ENCODE results near the gene COPA.

GRCh38 chr1:160353223-160353622 is 10.2 kb upstream of the COPA start:
- TF ChIP-seq, protein P1, sequence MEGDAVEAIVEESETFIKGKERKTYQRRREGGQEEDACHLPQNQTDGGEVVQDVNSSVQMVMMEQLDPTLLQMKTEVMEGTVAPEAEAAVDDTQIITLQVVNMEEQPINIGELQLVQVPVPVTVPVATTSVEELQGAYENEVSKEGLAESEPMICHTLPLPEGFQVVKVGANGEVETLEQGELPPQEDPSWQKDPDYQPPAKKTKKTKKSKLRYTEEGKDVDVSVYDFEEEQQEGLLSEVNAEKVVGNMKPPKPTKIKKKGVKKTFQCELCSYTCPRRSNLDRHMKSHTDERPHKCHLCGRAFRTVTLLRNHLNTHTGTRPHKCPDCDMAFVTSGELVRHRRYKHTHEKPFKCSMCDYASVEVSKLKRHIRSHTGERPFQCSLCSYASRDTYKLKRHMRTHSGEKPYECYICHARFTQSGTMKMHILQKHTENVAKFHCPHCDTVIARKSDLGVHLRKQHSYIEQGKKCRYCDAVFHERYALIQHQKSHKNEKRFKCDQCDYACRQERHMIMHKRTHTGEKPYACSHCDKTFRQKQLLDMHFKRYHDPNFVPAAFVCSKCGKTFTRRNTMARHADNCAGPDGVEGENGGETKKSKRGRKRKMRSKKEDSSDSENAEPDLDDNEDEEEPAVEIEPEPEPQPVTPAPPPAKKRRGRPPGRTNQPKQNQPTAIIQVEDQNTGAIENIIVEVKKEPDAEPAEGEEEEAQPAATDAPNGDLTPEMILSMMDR (IDR thresholded peaks at IDR 0.05): no peak
- no peak for TF ChIP-seq POLR2A (IDR thresholded peaks at IDR 0.05)
